GM19438 (cell line): ENCODE results near the gene SLC17A6.

Source experiments
- ATAC-seq: cut with Tn5 transposase; IDR thresholded peaks from one replicate; pipeline ENCODE4 v1.9.1; 2021; ENCODE audit warnings: low read depth; ENCODE audit not compliant: unreplicated experiment

The SLC17A6 gene

DNA sequence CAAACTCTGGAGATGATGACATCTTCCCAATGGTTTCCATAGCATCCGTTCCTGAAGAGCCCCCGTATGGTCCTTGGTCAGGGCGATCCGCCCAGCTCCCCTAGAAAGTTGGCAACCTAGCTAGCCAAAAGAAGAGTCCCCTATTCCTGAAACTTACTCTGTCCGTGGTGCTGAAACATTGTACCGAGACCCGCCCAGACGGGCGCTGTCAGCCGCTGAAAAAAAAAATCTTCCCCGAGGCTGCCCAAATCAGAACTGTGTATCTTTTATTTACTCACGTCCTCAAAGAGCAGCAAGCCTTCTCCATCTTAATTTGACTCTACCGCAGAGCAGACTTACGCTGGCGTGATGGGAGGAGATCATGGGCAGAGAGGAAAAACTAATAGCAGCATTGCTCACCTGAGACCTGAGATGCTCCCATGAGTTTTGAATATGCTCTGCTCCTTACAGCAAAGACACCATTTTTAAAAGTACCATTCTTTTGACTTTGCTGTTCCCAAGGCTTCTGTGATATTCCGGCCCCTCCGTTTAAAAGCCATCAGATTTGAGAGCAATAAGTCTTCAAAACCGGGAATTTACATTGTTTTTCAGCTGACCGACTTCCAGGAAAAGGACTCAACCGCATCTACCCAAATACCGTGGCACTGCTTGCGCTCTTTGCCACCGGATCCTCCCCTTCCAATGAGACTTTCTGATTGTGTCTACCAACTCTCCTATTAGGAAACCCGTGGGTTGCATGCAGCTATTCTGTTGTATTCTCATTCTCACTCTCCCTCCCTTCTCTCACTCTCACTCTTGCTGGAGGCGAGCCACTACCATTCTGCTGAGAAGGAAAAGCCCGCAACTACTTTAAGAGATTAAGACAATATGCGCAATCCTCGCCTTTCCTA, at the start of gene SLC17A6:
TSS of gene SLC17A6 (plus strand) at position 786 of the 890 bp plus-strand sequence. CDS start 153 bp downstream, outside the sequence.
- ATAC-seq: no peak

DNA sequence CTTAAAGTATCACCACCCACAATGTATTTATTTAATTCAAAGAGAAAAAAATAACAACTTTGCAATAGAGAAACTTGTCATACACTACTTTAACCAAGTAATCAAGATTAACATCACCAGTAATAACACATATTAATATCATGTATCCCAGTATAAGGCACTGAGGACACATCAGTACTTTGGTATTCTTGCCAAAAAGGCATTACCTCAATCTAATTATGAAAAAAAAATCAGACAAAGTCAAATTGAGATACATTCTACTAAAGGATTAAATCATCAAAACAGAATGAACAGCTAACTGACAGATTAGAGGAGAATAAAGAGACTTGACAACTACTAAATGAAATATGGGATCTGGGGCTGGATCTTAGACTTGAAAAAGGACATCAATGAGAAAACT, 35.8 kb upstream of the SLC17A6 start:
- no peak for ATAC-seq

DNA sequence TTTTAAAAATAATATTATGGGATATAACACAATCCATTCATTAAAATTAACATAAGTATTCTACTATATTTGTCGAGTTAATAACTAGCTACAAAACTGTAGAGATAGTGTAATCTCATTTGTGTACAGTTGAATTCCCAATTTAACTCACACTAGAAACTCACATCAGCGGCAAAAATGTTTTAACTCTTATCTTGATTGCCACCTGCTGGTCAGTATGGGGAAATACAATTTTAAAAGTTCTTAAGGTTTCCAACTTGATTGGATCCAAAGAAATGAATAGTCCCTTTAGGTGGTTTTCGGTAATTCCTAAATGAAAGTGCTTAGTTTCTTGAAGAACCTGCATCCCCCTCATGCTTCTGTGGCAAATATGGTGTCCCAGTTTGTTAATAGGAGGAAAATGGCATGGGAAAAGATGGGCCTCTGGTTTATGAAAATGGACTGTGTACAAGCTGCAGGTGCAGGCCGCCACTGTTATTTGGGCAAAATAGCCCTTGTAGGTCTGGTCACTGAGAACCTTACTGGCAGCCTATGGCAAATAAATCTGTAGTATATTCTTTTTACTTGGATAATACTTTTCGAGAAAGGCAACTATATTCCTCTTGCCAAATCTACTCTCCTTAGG, 33.7 kb upstream of the SLC17A6 start:
- ATAC-seq: no peak

DNA sequence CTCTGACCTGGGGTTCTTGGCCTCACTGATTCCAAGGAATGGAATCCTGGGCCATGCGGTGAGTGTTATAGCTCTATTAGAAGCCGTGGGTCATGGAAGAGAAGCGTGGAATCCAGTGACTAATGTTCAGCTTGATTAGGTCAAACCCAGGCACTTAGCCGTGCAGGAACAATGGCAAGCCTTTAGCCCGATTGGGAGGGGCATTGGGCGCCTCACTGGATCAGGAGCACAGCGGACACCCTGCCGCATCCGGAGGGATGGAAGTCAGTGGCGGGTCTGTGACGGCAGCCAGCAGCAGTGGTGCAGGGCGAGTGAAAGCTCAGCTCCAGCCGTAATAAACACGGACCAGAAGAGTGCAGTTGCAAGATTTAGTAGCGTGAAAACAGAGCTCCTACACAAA, 20.5 kb upstream of the SLC17A6 start:
- ATAC-seq: no peak

DNA sequence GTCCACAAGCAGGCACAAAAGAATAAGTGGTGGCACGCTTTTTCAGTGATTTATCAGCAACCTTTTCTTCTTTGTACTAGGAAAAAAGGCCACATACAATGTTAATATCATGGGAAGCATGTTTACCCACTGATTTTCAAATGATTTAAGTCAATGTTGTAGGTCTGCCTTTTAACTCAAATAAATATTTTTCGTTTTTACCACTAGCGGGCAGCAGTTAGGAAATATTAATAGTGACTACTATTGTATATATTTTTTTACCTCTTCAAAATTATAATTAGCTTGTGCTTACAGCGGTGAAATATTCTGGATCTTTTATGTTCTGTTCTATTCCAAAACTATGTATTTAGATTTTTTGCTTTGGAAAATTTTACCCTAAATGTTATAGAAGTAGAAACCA, 6.4 kb upstream of the SLC17A6 start:
- ATAC-seq: no peak

DNA sequence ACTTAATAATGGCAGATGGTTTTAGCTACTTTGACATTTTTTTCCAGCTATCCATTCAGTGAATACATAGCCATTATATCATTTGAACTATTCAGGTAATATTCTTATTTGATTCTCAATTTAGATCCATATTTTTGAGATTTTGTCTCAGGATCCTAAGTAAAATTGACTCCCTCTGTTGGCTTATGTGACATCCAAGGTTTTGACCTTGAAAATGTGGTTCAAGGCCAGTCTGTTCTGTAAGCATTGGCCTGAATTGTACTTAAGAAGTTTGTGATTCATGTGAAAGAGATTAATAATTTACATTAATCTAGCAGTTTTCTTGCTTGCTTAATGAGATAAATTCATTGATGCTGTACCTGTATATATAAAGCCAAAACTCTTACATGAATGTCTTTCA, 1.6 kb upstream of the SLC17A6 start:
- ATAC-seq: no peak

DNA sequence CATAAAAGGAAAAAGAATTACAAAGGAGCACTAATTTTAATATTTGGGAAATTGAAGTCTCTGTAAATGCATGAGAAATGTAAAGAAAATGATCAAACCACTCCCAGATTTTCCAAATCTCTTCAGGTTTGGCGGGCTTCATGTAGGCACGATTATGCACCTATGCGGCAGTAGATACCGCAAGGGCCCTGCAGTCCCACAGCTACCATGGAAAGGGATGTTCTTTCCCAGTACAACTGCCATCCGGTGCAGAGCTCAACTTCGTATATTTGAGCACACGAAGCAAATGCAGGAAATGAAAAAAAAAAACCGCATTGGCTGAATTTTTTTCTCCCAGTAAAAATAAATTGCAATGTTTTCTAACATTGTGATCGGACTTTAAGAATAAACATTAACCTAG, 1.4 kb downstream of the SLC17A6 start:
- no peak for ATAC-seq

DNA sequence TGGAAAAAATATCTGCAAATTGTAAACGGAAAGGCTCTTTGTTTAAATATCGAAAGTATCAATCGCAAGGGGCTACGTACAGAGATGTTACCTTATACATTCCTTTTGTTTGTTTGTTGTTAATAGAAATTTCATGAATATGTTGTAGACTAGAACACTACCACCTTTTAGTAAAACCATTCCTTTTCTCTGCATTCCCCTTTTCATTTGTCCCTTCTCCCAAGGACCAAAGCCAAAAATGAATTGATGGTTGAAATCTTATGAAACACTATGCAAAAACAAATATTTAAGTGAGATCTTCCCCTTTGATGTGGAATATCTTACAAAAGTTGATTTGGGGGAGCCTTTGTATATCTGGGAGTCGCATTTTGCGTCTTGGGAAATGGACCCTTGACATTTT, 2.1 kb downstream of the SLC17A6 start:
- no peak for ATAC-seq

DNA sequence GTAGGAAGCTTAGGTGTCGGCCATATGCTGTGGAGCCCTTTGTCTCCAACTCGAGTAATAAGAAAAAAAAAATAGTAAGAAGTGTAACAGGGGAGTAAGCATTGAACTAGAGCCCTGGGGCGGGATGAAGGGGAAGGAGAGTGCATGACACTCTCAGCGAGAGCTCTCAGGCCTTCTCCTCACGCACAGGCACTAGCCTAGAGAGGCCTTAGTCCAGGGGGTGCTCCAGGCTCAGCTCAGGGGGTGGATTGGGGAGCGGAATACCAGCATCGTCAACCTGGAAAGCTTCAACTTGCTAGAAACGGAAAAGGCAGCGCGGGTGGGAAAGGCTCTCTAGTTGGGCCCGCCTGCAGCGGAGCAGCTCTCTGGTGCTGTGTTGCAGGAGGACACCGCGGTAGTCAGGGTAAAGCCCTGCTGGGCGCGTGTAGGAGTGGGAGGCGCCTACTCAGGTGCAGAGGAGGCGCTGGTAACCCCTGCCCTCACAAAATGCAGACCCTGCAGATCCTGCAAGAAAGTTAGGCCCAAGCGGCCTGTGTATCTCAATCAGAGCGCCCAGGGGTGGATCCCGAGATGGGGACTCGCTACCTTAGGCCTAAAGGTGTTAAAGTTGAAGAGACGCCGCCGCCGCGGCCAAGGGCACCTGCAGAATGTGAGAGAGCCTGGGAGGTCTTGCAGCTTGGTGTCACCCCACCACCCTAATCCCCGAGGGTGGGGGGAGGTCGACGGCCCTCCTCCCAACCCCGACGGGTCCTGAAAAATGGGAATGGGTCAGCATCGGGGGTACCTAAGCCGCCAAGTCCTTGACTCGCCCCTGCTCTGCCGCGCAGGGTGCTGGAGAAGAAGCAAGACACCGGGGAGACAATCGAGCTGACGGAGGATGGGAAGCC, 2.8 kb downstream of the SLC17A6 start:
- ATAC-seq: no peak

DNA sequence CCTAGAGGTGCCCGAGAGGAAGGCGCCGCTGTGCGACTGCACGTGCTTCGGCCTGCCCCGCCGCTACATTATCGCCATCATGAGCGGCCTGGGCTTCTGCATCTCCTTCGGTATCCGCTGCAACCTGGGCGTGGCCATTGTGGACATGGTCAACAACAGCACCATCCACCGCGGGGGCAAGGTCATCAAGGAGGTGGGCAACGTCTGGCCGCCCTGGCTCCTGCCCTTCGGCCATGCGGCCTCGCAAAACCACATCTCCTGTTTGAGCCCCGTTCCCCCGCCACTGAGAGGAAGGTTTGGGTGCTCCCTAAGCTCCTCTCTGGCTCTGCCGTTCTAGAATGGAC, 3.4 kb downstream of the SLC17A6 start:
- no peak for ATAC-seq

DNA sequence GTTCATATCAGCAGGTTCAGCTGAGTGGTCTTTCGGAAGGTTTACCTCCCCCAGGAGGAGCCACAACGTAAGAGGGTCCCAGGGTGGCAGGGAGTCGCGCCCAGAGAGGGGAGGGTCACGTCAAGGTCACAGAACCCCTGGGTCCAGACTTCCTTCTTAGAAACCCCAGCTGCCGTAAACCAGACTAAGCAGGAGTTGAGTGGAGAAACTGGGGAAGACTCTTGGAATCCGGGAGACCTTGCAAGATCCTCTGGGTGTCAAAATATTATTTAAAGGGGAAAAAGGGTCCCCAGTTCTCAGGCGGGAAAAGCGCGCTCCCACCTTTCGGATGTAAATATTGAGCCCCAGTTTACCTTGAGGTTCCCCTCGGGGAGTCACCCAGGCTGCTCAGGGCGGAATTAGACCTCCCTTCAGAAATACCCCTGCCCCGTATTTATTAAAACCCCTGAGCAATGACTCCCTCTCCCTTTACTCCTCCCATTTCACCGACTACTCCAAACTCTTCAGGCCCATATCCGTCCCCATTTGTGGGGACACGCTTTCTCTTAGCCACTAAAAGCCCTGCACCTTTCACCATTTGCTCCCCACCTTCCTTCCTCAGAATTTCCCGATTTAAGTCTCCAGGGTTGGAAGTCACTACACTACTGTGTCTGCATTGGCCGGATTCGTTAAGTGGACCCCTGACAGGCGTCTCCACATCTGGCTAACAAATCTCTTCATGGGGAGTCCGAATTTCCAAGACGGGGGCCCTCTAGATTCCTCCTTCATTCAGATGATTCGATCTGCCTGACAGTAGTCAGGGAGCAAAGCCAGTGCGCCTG, 4.2 kb downstream of the SLC17A6 start:
- ATAC-seq: no peak

DNA sequence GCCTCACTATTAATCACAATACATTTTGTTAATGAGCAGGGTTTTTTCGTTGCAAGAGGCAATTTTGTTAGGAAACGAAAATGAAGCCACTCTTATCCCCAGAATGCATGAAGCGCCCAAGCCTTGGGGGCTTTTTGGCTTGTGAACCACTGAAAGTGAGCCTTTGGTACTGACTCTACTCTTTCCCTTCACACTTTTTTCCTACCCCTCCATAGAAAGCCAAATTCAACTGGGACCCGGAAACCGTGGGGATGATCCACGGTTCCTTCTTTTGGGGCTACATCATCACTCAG, 4.8 kb downstream of the SLC17A6 start:
- ATAC-seq: no peak

DNA sequence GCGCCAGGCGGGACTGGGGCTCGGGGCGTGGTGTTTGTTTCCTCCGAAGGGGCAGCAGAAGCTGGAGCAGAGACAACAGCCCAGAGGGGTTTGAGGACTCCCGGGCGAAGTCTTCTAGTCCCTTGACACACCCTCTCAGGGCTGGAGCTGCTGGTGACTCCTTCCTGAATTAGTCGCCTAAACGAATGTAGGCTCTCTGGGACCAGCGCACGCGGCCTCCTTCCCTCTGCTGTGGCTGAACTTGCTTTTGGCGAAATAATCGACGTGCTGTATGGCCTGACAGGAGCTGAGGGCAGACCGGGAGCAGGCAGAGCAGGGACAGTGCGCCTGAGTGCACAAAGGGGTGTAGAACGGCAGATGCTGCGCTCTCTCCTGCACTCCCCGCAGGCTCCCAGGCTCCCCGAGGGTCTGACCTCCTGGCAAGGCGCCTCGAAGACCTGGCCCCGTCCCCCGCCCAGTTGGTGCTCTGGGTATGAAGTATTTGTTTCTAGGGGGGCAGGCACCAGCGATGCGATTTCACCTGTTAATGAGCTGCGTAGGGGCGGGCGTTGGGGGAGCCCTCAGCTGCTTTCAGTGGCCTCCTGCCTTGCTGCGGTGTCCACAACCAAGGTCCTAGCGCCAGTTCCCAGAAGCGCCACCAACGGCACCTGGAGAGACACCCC, 5.3 kb downstream of the SLC17A6 start:
- ATAC-seq: no peak

DNA sequence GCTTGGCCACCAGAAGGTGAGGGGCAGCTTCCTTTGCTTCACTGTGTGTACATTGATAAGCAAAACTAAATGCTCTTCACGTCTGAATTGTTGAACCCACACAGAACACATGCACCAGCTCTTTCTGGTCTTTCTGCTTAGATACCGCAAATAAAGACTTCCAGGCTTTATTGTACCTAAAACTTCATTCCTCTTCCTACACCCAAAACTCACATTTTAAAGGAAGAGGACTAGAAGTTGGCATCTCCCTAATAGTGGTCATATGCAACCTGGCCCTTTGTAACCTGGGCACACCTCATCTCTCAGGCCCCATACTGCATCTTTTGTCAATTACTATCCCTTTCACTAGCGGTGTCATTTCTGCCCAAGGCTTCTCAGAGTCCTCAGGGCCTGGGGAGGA, 5.9 kb downstream of the SLC17A6 start:
- ATAC-seq: no peak

DNA sequence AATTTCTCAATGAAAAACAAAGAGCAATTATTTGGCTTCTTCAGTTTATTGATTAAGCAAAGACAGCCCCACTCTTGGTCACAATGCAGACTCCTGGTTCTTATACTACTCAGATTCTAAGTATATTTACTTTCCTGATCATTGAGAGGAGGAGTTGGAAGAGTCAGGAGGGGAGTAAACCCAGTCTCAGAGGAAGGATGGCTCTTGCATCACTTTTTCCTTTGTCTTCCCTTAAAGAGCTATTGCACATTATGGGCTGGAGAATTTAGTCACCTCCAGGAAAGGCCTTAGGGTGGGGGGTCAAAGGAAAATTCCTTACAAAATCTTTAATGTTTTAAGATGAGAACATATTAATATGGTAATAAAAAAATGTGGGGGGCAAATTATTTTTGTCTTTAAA, 8.1 kb downstream of the SLC17A6 start:
- ATAC-seq: no peak

DNA sequence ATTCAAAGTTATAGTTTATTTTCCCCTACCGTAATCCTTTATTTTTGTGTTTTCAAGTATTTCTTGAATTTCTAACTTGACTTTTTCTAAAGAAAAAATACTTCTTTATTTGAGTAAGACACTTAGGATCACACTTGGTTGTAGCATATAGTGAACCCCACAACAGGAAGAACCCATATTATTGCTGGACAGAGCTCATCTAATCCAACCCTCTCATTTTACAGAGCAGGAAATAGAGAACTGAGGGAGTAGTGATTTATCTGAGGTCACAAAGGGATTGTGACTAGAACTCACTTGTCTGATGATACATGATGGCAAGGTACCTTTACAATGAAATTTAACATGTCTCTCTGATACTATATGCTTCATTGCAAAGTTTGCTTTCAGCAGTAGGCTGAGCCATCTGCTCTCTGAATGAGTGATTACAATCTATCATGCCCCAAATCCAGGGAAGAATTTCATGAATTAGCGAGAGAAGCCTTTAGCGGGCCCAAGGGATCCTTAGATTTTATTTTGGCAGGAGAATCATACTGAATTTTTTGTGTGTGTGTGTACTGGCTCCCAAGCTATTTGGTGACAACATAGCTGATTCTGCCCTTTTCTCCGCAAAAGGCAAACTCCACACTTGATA, 9.8 kb downstream of the SLC17A6 start:
- no peak for ATAC-seq

DNA sequence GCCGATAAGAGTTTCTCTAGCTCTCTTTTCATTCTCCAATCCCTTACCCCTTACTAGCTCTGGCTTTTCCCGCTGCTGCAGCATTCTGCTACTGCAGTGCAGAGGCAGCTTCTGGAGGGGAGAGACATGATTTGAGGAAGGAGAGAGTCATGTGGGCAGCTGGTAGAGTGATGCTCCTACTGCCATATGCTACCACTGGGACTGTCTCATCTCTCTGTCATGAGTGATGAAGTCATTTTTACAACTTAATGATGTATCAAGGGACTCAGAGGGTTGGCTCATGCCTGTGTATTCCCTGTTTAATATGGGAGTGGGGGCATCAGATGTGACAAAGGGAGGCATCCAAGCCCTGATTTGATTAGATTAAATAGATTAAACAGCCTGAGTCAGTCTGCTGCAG, 11.3 kb downstream of the SLC17A6 start:
- ATAC-seq: no peak

DNA sequence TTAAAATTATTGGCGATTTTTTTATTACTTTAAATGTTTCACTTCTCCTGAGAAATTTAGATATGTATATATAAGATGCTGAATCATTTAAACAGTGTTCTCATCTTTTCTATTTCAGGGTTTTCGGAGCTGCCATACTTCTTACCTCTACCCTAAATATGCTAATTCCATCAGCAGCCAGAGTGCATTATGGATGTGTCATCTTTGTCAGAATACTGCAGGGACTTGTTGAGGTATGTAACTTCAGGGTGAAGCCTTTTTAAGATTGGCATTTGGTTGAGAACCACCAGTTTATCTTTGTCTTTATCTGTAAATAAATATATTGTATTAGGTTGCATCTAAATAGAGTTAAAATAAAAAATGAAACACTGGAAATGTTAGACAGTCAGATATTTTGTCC, 21.1 kb downstream of the SLC17A6 start:
- ATAC-seq: no peak

DNA sequence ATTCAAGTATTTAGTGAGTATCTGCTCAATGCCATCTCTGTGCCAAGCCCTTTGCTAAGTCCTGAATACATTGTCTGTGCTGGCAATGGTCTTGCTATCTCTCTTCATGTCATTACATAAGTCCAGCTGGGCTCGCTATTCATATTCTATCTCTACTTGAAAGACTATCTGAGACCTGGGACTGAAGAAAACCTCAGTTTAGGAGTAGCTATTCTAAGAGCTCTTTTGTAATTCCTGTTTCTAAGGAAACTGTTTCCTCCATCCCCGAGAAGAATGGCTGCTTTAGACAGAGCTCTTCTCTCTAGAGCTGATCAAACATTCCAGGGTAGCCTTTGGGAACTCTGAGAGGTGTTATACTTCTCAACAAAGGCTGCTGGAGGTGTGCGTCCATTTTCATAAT, 33.0 kb downstream of the SLC17A6 start:
- ATAC-seq: no peak

DNA sequence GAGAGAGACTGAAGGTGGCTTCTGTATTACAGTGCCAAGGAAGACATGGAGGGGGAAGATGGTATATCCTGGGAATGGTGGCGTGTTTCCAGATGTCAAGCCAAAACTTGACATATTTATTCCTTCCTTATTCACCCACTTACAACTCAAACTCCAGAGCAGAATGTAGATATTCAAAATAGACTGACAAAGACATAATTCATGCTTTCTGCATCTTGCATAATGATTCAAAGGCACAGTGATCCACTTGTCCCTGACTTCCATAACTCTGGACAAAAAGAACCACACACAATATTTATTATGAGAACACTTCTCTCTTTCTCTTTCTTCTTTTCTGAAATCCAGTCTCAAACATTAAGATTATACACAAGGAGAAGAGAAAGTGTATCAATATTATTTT, 48.9 kb downstream of the SLC17A6 start:
- ATAC-seq: no peak
